HG03066 (cell line): ENCODE results near the gene NUTM1.
"Not testable (repeated sequence)": the region's sequence is repeated elsewhere in the genome, so short reads cannot be mapped to it uniquely, and the experiment has no call there.

Experiments used
- ATAC-seq: cut with Tn5 transposase; IDR thresholded peaks from one replicate; pipeline ENCODE4 v1.9.1; 2021; ENCODE audit warnings: low read depth; ENCODE audit not compliant: unreplicated experiment

NUTM1 gene

DNA sequence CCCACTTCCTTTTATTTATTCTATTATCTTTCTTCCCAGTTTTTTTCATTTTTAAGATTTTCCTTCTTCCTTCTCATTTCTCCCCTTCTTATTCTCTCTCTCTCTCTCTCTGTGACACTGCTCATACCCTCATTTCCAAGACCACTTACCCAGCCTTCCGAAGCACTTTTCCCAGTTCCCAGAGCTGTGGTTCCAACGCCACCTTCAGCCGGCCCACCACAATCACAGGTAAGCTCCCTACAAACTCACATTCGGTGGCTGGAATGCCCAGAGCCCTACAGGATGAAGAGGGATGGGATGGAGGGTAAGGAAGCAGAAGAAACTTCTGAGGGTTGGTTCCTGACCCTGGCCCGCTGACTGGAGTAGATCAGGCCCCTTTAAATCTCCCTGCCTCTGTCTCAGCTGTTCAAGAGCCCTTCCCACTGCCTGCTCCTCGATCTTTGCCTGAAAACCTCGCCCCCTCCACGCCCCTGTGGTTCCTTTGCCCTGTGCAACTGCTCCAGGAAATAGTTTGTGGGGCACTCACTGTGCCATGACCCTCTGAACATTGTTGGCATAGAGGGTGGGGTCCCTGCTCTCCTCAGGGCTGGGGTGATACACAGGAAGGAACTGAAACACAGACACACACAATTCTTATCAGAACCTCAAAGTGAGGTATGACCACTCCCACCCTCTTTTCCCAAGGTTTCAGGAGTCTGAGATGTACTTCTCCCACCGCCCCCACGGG is 19.1 kb downstream of the NUTM1 start:
- no peak for ATAC-seq

DNA sequence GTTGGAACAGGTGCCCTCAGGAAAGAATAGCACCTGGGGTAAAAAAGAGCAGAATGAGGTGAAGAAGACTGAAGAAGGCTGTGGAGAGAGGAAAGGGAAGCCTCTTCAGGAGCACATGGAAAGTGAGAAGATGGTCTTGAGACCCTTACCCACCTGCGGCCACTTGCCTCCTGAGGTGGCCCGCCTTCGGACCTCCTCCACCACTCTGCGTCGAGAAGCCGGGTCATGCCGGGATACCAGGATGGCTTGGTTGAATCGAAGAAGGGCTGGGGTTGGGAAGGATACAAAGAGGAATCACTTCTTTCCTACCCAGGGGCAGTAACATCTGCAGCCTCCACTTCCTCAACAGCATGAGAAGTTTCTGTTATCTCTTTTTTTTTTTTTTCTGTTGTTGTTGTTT is 20.9 kb downstream of the NUTM1 start:
- no peak for ATAC-seq

- no peak for ATAC-seq
Measured at GRCh38 chr15:34365091-34365825, 22.1 kb downstream of the NUTM1 start.

DNA sequence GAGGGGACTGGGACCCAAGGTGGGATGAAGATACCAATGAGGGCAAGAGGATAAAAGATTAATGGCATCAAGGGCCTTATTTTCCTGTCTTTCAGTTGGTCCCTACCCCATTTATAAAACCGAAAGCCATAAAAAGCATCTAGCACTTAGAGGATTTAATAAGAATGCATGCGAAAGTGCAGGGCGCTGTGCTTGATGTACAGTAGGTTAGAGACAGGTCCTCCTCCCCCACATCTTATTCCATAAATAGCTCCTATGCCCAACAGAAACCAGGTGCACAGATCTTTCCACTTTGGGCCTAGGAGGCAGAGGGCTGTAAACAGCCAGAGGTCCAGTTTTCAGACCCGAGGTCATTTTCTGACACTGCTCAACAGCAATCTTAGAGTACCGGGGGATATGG is 22.7 kb downstream of the NUTM1 start:
- no peak for ATAC-seq

DNA sequence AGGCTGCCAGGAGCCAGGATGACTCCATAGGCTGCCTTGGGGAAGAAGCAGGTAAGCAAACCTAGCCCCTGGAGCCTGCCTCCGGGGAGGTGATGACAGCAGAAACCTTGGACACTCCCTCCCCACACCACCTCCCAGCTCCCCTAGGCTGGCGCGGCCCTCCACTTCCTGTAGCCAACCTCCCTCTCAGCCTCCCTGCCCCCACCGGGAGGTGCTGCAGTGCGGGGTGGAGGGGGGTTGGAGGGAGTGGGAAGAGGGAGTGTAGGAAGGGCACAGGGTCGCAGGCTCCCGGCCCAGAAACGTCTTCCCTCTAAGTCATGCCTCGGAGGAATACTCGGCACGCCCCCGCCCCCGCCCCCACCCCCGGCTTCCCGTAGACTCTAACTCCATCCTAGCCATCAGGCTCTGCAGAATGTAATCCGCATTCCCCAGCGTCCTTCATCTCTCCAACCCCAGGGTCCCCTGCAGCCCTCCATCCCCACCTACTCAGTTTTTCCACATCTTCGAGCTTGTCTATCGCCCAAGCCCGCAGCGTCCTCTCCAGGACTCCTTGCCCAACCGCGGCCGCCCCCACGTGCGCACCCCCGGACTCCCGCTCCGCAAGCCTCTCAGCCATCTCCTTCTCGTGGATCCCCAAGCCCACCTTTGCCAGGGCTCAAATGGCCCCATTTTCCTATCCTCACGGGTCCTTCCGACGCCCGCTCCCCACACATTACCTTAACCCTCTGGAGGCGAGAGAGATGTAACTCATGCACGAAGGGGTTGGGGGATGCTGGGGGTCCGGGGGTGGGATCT is 23.4 kb downstream of the NUTM1 start:
- no peak for ATAC-seq

GRCh38 chr15:34367101-34368081 is 24.3 kb downstream of the NUTM1 start, which contains the start of gene LPCAT4:
LPCAT4 (minus strand) TSS chr15:34367196; CDS start chr15:34367100, 96 bp downstream.
- peak; percentile 75 for ATAC-seq

DNA sequence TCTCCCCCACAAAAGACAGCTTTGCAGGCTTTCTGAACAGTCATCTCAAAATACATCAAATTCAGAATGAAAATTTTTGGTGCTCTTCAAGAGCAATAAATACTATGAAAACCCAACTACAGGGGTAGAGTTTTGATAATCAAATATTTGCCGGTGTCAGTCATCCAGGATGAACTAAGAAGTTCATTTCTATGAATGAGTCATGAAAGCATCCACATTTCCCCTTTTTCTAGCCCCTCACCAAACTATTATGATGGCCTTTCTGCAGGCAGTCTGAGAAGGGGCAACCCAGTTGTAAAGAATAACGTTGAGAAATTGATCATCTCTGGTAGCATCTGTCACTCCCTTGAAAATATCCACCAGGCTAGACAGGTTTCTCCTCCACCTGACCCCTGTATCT is 27.0 kb downstream of the NUTM1 start:
- no peak for ATAC-seq

DNA sequence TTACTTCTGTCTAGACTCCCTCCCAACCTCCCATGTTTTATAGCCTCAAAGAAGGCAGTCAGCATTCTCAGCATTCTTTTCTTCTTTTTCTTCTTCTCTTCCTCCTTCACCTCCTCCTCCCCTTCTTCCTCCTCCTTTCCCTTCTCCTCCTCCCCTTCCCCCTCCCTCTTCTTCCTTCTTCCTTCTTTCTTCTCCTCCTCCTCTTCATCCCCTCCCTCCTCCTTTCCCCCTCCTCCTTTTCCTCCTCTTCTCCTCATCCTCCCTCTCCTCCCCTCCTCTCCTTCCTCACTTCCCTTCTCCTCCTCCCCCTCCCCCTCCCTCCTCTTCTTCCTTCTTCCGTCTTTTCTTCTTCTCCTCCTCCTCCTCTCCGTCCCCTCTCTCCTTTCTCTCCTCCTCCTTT is 27.5 kb downstream of the NUTM1 start:
- no peak for ATAC-seq

GRCh38 chr15:34373951-34374350 is 30.8 kb downstream of the NUTM1 start:
- ATAC-seq: no peak

- no peak for ATAC-seq
Measured at GRCh38 chr15:34374816-34375215, 31.7 kb downstream of the NUTM1 start.

- not testable (repeated sequence) for ATAC-seq
Measured at GRCh38 chr15:34375541-34375940, 32.4 kb downstream of the NUTM1 start.

DNA sequence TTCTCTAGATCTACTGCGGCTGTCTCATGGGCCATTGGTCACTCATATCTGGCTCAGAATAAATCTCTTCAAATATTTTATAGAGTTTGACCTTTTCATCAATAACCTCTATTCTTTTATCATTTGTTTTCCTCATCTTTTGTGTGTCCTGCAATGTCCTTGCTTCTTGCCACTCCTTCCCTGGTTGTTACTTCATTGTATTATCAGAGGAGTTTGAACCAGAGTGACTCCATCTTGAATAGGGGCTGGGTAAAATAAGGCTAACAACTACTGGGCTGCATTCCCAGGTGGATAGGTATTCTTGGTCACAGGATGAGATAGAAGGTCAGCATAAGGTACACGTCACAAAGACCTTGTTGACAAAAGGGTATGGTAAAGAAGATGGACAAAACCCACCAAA is 33.7 kb downstream of the NUTM1 start:
- no peak for ATAC-seq

DNA sequence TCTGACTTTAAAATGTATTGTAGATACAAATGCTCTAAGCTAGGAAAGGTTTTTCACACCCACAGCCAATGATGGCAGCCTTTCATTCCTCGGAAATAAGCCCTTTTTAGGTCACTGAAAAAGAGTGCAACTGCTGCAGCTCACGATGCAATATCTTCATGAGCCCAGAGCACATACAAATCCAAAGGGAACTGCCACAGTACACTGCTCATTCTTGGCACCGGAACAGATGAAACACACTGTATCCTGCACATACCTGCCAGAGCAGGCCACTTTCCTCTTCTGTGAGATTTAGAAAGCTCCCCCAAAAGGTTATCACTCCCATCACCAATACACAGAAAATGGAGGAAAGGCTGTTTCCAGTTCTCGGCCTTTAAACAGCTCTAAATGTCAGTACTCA is 37.4 kb downstream of the NUTM1 start:
- ATAC-seq: not testable (repeated sequence)

DNA sequence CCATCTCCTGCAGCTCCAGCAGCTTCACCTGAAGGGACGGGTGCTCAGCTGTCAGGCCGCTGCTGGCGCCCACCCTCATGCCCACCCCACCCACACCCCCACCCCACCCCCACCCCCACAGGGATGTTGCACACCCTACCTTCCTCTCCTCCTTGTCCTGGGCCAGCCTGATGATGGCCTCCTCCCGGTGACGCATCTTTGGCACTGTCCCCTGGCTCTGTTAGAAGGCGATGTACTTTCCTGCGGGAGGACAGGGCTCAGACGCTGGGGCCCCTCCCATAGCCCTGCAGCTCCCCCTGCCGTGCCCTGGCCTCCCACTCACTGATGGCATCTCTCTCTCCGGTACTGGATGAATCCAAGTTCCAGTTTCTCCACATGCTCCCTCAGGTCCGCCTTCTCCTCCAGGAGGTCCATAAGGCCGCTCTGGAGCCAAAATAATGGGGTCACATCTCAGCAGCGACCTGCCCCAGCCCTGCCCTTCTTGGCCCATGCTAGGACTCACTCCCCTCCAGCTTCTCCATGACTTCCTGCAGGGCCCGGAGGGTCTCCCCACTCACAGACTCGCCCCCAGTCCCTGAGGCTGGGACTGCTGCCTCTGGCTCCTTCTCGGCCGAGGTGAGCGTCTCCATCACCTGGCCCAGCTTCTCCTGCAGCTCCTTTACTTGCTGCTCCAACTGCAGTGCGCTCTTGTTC is 38.9 kb downstream of the NUTM1 start:
- ATAC-seq: not testable (repeated sequence)

DNA sequence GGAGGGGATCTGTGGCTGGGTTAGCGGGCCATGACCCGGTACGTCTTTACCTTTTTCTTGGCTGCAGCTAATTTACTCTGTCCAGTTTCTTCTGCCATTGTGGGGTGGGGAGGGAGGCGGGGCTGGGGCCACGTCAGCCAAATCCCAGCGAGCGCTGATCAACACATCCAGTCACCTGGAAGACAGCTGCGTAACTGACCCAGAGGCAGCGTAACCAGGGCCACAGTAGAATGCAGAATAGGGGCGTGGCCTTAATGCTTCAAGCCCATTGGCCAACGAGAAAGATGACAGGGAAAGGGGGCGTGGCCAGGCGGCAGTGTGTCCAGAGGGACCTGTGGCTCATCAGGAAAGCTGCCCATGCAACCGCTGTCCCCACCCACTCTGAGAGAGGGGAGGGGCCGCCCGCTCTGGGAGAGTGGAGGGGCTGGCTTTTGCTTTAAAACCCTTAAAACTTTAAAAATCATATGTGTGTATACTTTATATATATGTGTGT is 46.5 kb downstream of the NUTM1 start:
- ATAC-seq: not testable (repeated sequence)

GRCh38 chr15:34392981-34393380 is 49.9 kb downstream of the NUTM1 start:
- not testable (repeated sequence) for ATAC-seq

- not testable (repeated sequence) for ATAC-seq
Measured at GRCh38 chr15:34397637-34398259, 54.6 kb downstream of the NUTM1 start.

DNA sequence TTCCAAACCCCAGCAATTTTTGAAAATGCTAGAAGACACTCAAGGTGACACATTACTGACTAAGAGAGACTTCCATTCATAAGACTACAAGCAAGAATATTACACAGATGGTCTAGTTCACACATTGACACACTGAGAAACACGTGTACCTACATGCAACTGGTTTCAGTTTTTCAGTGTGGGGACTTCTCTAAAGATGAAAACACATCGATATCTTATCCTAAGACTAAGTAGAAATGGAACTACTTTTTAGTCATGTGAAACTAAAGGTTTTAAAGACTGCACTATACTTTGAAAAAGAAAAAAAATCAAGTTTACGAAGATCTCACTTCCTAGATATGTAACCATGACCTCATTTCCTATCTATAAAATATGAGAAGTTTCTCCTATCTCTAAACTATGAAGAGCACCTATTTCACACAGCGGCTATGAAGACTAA is 60.1 kb downstream of the NUTM1 start:
- ATAC-seq: not testable (repeated sequence)

- ATAC-seq: not testable (repeated sequence)
Measured at GRCh38 chr15:34403899-34404298, 60.8 kb downstream of the NUTM1 start.
